ENCODE data around the gene RPL36.
"Not testable (repeated sequence)": the region's sequence is repeated elsewhere in the genome, so short reads cannot be mapped to it uniquely, and the experiment has no call there.

Gene RPL36

GRCh38 chr19:5676105-5676771 is 13.9 kb upstream of the RPL36 start:
- no peak for DNase-seq

GRCh38 chr19:5676772-5677105 is 13.4 kb upstream of the RPL36 start:
- no peak for DNase-seq

GRCh38 chr19:5677136-5677535 is 13.0 kb upstream of the RPL36 start:
- DNase-seq = no peak

GRCh38 chr19:5677580-5677979 is 12.5 kb upstream of the RPL36 start:
- DNase-seq = no peak

GRCh38 chr19:5678071-5678718 is 11.9 kb upstream of the RPL36 start:
- DNase-seq = no peak

- no peak for DNase-seq
Measured at GRCh38 chr19:5679289-5680083, 10.6 kb upstream of the RPL36 start.

GRCh38 chr19:5680084-5680436 is 10.0 kb upstream of the RPL36 start:
- no peak for DNase-seq

- peak; percentile 97 for DNase-seq
Measured at GRCh38 chr19:5680437-5681368, 9.4 kb upstream of the RPL36 start, which contains the start of the genes HSD11B1L and MICOS13. Gene HSD11B1L, plus strand, starts transcription at chr19:5681027. Its CDS starts 3,806 bp downstream, at chr19:5684833. Gene MICOS13, minus strand, starts transcription at chr19:5680516. Its CDS starts 30 bp downstream, at chr19:5680486.

- DNase-seq = no peak
Measured at GRCh38 chr19:5681391-5682106, 8.5 kb upstream of the RPL36 start.

- no peak for DNase-seq
Measured at GRCh38 chr19:5682107-5682482, 8.0 kb upstream of the RPL36 start.

- no peak for DNase-seq
Measured at GRCh38 chr19:5683177-5683886, 6.8 kb upstream of the RPL36 start.

GRCh38 chr19:5684694-5685430 is 5.2 kb upstream of the RPL36 start:
- DNase-seq = no peak

- DNase-seq = no peak
Measured at GRCh38 chr19:5686326-5686646, 3.8 kb upstream of the RPL36 start.

- DNase-seq = peak; percentile 99
Measured at GRCh38 chr19:5686647-5687359, 3.3 kb upstream of the RPL36 start.

- no peak for DNase-seq
Measured at GRCh38 chr19:5687360-5688198, 2.5 kb upstream of the RPL36 start.

GRCh38 chr19:5688262-5688881 is 1.7 kb upstream of the RPL36 start:
- not testable (repeated sequence) for DNase-seq

- DNase-seq = peak; percentile 66
Measured at GRCh38 chr19:5690955-5691821, 1.1 kb downstream of the RPL36 start.
